ENCODE measurements around the gene BMPER.

- TF ChIP-seq CTCF (conservative IDR thresholded peaks at IDR 0.05; ENCODE audit: low read depth, low read length) (no peak), EZH2 (IDR thresholded peaks at IDR 0.05; ENCODE audit: borderline replicate concordance, low read depth, low read length, poor library complexity, severe bottlenecking) (no peak)
Observed at GRCh38 chr7:34064519-34065158, 159.3 kb downstream of the BMPER start.
